ENCODE data around the gene CHRNA9.

Gene CHRNA9

DNA sequence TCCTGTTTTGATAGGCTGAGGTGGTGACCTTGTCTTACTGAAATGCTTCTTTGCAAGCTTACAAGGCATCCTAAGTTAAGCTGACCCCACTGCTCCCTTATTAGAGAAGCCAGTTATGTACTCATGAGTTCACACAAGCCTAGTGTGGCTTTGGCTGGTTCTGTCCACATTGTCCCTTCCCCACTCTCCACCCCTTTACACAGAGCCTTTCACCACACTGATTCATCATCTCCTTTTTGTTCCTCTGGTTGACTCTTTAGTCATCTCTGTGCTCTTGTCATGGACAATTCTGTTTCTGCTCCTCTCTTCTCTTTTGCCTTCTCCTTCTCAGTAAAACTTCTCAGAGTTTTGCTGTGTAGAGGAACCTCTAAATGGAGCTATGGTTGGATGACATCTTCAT lies 4.9 kb downstream of the CHRNA9 start:
- DNase-seq (ENCODE audit: low spot score) = no peak

DNA sequence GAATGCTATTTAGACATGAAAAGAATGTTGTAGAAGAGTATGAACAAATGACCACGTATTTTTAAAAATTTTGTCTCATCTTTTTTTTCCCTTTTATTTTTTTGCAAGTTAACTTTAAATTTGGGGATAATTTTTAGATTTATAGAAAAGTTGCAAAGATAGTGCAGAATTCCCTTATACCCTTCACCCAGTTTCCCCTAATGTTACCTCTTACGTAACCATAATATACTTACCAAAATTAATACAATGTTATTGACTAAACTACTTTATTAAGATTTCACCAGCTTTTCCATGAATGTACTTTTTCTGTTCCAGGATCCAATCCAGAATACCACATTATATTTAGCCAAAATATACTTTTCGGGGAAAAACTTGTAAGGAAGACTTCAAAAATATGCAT lies 12.3 kb downstream of the CHRNA9 start:
- no peak for DNase-seq (ENCODE audit: low spot score)

DNA sequence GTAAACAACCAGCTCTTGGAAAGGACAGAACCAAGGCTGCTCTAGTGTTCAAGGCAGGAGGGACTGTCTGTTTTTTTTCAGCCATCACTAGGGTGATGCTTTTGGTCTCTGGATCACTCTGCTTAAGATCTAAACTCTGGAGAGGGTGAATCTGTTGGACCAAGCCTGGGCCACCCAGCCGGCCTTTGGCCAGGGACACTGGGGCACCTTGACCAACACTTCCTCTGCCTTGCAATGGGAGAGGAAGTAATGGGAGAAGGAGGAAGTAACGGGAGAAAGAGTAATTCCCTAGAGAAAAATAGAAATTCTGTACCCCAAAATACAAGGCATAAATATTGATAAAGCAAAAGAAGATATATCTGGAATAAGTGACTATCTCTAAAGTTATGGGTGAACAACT lies 12.9 kb downstream of the CHRNA9 start:
- DNase-seq (ENCODE audit: low spot score) = no peak

DNA sequence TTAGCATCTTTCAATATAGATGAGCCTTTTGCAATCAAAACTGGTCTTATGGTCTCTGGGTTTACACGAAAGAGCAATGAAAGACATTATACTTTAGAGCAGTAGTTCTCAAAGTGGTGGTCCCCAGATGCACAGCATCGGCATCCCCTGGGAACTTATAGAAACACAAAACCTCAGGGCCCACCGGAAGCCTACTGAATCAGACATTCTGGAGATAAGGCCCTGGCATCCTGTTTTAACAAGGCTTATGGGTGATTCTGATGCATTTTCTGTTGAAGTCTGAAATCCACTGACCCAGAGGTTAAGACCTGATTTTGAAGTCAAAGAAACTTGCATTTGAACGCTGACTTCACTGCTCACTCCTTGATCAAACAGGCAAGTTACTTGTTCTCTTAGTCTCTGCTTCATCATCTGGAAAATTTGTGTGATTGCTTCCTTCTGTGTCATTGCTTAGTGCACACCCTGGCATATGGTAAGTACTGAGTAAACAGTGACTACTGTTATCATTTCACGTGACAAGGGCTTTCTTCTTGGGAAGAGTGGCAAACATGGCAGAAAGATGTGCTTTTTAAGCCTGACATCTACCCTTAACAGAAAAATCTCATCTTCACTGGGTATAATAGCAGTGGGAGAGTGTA lies 14.5 kb downstream of the CHRNA9 start:
- no peak for DNase-seq (ENCODE audit: low spot score)

DNA sequence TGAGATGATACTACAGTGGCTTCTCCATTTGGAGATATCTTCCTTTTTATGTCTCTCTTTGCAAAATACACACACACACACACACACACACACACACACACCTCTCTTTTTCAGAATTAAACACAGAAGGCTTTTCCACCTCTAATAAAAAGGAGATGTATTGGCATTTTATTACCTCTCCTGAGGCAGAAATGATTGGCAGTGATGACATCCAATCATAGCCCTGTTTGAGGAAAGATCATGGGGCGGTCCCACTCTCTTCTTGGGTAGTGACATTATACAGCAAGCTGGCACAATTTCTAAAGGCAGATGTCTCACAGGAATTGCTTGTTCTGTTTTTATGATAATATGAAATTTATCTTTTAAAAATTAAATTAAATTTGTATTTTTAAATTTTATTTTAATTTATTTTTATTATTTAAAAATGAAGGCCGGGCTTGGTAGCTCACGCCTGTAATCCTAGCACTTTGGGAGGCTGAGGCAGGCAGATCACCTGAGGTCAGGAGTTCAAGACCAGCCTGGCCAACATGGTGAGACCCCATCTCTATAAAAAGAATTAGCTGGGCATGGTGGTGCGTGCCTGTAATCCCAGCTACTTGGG lies 15.6 kb downstream of the CHRNA9 start:
- DNase-seq (ENCODE audit: low spot score) = no peak

DNA sequence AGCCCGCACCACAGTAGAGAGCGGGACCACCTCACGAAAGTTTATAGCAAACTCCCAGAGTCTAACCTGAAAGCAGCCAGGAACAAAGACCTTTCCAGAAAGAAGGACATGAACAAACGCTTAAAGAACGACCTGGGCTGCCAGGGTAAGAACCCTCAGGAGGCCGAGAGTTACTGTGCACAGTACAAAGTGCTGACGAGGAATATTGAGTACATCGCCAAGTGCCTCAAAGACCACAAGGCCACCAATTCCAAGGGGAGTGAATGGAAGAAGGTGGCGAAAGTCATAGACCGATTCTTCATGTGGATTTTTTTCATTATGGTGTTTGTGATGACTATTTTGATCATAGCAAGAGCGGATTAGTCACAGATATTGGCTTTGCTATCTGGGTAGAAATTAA lies 19.0 kb downstream of the CHRNA9 start:
- no peak for DNase-seq (ENCODE audit: low spot score)

DNA sequence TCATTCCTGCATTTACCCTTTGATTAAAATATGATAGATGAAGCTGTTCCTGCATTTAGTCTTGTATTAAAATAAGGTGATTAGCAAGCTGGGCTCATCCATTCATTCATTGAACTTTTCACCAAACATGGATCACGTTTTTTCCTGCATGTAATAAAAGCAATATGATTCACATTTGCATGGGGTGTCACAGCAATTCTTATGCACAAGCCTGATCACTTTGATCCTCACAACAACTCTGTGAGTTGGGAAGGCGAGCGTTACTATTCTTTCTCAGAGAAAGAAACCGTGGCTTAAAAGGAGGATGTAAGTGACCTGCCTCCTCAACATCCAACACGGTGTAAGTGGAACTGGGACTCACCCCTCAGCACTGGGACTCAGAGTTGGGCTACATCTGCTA lies 20.0 kb downstream of the CHRNA9 start:
- DNase-seq (ENCODE audit: low spot score) = no peak

DNA sequence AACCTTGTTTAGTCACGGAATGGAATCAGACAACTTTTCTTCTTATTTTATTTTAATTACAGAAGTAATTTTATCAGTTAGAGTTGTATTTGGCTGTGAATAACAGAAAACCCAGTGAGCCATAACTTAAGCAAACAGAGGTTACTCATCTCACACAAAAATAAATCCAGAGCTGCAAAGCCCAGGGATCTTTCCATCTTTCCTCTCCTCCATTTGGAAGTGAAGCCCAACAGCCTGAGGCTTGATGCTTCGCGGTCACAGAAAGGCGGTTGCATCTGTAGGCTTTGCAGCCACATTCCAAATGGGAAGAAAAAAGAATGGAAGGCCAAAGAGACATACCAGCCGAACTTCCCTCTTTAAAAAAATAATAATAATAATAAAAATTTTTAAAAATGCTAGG lies 22.6 kb downstream of the CHRNA9 start:
- DNase-seq (ENCODE audit: low spot score) = no peak

DNA sequence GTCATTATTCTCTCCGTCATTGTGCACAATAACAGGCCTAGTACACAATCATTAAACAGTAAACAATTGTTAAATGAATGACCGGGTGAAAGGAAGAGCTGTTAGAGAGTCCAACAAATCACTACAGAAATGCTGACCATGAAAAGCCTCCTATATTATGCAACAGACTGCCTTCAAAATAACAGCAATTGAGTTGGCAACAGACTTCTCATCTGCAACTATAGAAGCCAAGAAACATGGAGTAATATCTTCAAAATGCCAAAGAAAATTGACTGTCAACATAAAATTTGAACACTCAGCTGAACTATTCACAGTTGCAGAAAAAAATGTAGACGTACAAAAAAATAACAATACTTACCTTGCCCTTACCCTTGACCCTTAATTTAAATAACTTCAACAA lies 26.2 kb downstream of the CHRNA9 start:
- no peak for DNase-seq (ENCODE audit: low spot score)

DNA sequence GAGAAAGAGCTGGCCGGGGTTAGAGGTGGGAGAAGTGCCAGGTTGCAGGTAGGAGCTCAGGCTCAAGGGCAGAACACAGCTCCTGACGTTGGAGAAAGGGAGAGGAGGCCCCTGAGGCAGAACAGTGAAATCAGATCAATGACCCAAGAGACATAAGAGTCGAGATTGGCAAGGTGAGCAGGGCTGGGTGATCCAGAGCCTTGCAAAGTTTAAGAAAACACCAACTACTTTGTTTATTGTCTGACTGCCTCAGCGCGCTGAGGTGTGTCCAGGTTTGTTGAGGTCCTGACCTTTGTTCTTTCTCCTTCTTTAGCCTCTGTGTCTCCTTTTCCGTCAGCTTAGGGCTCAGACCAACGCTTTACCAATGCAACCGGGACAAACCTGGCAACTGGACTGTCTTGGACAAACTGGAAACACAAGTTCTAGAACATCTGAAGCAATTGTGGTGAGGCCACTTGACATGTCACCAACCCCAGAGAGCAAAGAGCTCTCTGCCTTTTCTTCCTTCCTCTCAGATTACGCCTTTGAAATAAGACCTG lies 28.3 kb downstream of the CHRNA9 start:
- DNase-seq (ENCODE audit: low spot score) = no peak

DNA sequence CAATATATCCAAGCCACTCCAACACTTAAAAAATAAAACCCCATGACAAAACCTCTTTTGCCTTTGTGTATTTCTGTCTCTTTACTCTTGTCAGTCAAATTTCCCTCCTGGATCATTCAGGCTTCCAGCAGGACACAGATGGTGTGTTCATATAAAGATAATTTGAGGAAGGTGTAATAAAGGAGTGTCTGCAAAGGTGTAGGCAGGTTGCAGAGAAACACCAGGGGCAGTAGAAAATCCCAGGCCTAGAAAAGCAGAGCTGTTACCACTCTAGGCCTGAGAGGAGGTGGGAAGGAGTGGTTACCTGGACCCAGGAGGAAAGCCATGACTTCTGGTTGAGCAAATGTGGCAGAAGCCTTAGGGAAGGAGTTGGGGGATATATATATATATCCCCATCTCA lies 28.8 kb downstream of the CHRNA9 start:
- no peak for DNase-seq (ENCODE audit: low spot score)

DNA sequence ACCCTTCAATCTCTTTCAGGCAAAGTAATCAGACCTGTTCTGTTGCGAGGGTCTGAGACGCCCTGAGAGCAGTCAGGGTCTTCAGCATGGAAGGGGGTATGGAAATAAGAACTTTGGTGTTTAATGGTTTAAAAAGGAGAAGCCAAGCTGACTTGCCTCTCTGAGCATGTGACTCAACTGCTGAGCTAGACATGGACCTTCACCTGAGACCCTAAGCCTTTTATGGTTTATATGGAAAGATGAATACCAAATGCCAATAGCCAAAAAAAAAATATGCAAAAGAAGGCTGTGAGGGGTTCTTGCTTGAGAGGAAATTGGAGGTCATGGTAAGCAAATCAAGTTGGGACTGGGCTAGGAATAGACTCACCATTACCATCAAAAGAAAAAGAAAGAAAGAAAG lies 30.6 kb downstream of the CHRNA9 start:
- DNase-seq (ENCODE audit: low spot score) = no peak

DNA sequence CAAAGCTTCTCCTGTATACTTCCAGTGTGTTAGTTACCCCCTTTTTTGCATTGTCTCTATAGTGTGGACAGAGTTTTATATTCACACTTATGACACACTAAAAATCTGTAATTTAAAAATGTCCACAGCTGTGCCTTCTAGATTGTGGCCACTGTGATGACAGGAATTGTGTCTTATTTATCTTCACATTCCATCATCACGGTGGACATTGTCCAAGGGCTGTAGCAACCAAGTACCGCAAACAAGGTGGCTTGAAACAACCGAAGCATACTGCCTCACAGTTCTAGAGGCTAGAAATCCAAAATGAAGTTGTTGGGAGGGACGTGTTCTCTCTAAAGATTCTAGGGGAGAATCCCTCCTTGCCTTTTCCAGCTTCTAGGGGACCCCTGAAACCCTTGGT lies 32.3 kb downstream of the CHRNA9 start:
- DNase-seq (ENCODE audit: low spot score) = no peak

DNA sequence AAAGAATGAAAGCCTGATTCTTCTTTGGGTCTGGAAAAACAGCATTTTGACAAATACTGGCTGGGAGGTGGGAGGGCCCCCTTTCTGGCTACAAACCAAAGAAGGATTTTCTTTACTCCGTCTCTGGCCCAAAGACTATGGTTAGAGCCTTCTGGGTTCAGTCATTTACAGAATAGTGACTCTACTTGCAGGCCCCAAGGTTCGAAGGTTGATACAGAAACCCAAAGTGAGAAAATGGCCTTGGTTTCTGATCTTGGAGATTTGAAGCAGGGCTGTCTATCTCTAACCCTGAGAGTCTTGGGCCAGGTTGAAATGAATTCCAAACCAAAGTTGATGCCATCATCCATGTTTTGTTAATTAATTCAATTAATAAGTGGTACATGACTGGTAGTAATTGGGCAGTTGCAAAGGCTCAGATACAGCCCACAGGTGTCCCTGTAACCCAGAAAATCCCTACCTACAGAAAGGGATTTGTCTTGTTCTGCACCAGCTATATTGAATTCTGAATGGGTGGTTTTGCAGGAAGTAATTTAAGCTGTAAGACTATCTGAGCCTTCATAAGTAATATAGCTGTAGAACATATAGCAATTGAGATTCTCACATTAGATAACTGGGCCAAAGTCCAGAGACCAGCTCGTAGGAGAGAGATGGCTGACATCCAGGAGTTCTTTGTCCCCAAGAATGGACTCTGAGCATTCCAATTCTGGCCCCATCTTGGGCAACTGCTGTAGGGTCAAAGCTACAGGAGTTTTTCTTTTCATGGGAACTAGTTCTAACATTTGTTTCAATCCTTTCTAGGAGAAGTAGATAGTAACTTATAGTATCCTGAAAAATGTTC lies 34.5 kb downstream of the CHRNA9 start:
- DNase-seq (ENCODE audit: low spot score) = no peak

DNA sequence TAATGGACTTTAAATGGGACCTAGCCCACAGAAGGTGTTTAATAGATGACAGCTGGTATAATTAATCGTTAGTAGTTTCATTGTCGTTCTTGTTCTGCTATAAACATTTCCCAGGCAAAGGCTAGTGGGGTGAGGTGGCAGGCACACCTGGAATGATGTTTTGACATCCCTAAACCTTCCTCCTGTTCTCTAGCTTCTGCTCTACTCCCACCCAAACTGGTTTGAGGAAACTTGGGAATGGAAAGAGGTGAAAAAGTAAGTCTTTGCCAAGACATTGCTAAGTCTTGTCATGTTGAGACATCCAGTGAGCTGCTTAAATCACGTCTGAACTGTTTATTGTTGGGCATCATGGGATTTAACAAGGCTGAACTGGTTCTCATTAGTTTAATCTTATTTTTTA lies 37.5 kb downstream of the CHRNA9 start:
- no peak for DNase-seq (ENCODE audit: low spot score)

DNA sequence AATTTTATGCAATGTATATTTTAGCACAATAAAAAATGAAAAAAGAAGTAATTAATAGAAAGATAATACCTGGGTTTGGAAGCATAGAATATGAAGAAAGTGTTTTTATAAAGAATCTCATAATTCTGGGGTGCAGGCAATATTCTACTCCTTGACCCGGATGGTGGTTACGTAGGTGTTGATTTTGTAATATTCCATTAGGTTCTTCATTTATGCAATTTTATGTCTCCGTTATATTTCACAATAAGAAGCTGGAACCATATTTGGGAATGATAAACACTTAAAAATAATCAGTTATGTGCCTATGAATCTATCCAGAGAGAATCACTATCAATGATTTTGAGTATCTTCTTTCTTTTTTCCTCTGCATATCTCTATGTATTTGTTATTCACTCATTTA lies 38.5 kb downstream of the CHRNA9 start:
- no peak for DNase-seq (ENCODE audit: low spot score)

DNA sequence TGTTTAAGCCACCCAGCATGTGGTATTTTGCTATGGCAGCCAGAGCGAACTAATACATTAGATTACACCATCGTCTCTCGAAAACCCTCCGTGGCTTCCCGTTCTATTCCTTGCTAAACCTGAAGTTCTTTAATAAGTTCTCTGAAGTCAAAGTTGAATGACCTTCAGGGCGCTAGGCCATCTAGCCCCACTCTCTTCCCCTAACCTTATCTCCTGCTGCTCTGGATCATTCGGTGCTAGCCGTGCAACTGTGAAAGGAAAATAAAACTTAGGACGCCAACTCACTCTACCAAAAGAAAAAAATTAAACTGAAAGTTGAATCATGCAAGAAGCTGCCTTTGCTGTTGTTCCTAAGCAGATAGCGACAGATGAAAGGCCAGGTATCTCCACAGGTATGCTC lies 40.0 kb downstream of the CHRNA9 start:
- DNase-seq (ENCODE audit: low spot score) = no peak

DNA sequence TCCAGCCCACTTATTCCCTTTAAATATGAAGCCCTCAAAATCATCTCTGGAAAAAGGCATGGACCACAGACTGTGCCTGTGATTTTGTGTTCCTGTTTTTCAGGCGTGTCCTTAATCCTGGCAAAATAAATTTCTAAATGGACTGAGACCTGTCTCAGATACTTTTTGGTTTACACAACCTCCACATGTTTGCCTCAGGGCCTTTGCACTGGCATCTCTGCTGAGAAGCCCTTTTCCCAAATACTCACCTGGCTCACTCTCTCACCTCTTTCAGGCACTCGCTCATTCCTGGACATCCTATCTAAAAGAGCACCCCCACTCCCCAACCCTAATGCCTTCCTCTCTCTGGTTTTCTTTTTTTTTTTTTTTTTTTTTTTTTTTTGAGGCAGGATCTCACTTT lies 40.5 kb downstream of the CHRNA9 start:
- DNase-seq (ENCODE audit: low spot score) = no peak

DNA sequence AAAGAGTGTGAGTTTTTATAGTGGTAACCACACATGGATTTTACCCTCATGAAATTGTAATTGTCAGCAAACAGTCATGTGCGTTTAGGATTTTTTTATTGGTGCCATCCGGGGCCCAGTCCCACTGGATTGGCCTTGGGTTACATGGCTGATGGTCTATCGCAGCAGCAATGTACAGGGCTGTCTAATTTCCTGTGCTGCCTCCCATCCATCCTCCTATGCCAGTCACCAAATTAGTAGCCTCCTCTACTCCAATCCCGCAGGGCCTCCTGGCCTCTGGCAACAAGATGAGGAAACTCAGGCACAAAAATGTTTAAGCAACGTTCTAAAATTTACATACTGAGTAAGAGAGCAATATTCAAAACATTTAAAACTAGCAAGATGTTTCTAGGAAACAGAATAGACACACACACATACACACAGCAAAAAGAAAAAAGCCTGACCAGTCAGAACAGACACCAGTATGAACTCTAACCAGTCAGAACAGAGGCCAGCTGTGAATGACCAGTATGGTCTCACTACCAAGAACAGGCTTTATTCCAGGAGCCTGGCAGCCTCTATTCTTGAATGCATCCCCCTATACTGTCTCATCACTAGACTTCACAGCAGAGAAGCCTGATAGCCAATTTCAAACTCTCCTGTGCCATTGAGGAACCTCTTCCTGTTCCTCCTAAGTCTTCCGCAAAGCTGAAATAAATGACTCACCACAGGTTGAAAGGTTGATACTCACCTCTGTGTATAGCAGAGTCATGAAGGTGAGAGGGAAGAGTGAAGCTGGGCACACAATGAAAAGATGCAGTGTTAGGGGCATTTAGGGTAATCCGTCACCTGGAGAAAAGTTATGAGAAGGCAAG lies 42.6 kb downstream of the CHRNA9 start:
- no peak for DNase-seq (ENCODE audit: low spot score)

DNA sequence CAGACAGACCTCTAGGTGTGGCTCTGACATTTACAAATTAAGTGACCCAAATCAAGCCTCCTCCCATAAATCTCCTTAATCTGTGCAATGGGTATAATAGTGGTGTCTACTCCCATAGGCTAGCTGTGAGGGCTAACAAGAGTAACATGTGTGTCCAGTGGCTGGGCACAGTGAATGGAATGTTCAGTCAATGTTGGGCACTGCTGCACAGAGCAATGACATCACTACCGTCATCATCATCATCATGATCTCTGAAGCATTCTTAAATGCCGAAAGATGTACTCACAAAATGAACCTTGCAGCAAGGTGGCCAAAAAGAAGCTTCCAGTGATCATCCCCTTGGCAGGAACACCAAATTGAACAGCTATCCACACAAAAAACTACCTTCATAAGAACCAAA lies 43.5 kb downstream of the CHRNA9 start:
- DNase-seq (ENCODE audit: low spot score) = no peak

DNA sequence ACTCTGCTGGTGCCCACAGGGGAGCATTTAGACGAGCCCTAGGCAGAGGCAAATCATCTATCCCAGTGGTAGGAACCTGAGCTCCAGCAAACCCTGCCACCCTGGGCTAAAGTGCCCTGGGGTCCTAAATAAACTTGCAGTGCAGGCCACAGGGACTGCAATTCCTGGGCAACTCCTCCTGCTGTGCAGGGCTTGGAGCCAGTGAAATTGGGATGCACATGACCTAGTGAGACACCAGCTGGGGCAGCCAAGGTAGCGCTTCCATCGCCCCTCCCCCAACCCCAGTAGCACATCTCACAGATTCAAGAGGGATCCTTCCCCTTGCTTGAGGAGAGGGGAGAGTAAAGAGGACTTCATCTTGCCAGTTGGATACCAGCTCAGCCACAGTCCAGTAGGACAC lies 44.1 kb downstream of the CHRNA9 start:
- DNase-seq (ENCODE audit: low spot score) = no peak

DNA sequence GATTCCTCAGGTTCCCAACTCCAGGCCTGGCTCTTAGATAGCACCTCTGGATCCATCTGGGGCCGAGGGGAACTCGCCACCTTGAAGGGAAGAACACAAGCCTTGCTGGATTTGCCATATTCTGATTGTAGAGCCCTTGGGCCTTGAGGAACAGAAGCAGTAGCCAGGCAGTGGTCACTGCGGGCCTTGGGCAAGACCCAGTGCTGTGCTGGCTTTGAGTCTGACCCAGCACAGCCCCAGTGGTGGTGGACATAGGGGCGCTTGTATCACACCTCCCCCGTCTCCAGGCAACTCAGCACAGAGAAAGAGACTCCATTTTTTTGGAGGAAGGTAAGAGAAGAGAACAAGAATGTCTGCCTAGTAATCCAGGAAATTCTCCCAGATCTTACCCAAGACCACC lies 45.5 kb downstream of the CHRNA9 start:
- no peak for DNase-seq (ENCODE audit: low spot score)
